Measurements from ENCODE around the gene MARK3.

DNA sequence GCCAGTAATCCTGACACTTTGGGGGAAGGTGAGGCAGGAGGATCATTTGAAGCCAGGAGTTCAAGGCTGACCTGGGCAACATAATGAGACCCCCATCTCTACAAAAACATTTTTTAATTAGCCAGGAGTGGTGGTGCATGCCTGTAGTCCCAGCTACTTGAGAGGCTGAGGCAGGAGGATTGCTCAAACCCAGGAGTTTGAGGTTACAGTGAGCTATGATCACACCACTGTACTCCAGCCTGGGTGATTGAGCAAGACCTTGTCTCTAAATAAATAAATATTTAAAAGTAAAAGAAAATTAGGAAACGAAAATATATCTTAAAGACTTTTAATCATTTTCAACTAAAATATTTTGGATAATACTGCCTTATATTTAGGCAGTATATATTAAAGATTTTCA lies 111.6 kb downstream of the MARK3 start:
- no peak for TF ChIP-seq CTCF (IDR thresholded peaks at IDR 0.05)
- TF ChIP-seq POLR2A (IDR thresholded peaks at IDR 0.05): no peak
